ENCODE results near the gene C11orf58.

Gene C11orf58

GRCh38 chr11:16804104-16804947 lies 65.9 kb downstream of the C11orf58 start:
- DNase-seq (ENCODE audit: low read depth), result no peak

- DNase-seq (ENCODE audit: low read depth), result no peak
These were observed 67.5 kb downstream of the C11orf58 start for GRCh38 chr11:16805938-16806337.

- no peak for DNase-seq (ENCODE audit: low read depth)
These were observed 68.3 kb downstream of the C11orf58 start for GRCh38 chr11:16806791-16807190.

GRCh38 chr11:16807306-16807705 lies 68.9 kb downstream of the C11orf58 start:
- no peak for DNase-seq (ENCODE audit: low read depth)

All from T-helper 22 cell (primary cell).